Large intestine (tissue), 3 donors: ENCODE measurements around the gene MLN. TPM values are rescaled to one million over a fixed set of nuclear protein-coding genes. Genes with fewer than 3 reads are reported as not detected.

ENCODE experiments used
- DNase-seq, 2 donors: peaks; one replicate each; pipeline versions ENCODE4 v3.0.0 to v3.0.0-alpha.2; 2013
- H3K27ac ChIP-seq: one replicate; pipeline ENCODE4 v1.5.1; 2013; ENCODE audit warnings: low read length
- H3K27me3 ChIP-seq: 2 replicates; pipeline ENCODE4 v1.6.1; 2013; ENCODE audit warnings: low read length; ENCODE audit not compliant: control insufficient read depth, insufficient read depth
- H3K36me3 ChIP-seq: 2 replicates; pipeline ENCODE4 v1.6.1; 2013; ENCODE audit warnings: low read length; ENCODE audit not compliant: control insufficient read depth, insufficient read depth
- H3K4me1 ChIP-seq: one replicate; pipeline ENCODE4 v1.6.1; 2013; ENCODE audit warnings: low read length; ENCODE audit not compliant: control insufficient read depth, insufficient read depth
- H3K4me3 ChIP-seq: one replicate; pipeline ENCODE4 v1.5.1; 2013; ENCODE audit warnings: low read length
- H3K9me3 ChIP-seq: one replicate; pipeline ENCODE4 v1.6.1; 2013; ENCODE audit warnings: mild to moderate bottlenecking, low read depth, low read length, moderate library complexity; ENCODE audit not compliant: control insufficient read depth
- WGBS: methylation state at CpG from one replicate; pipeline ENCODE4 v1.1.5; 2013; ENCODE audit warnings: low lambda C conversion rate; ENCODE audit not compliant: insufficient coverage; 5-methylcytosine and 5-hydroxymethylcytosine counted together
- polyA plus RNA-seq: library from polyadenylated mRNA; unstranded; fragments of 120-200 nt; gene quantifications from one replicate; pipeline ENCODE4 v1.2.1, GENCODE V29; 2013

Gene MLN
- polyA plus RNA-seq, 1 donor, result 154 TPM

DNA sequence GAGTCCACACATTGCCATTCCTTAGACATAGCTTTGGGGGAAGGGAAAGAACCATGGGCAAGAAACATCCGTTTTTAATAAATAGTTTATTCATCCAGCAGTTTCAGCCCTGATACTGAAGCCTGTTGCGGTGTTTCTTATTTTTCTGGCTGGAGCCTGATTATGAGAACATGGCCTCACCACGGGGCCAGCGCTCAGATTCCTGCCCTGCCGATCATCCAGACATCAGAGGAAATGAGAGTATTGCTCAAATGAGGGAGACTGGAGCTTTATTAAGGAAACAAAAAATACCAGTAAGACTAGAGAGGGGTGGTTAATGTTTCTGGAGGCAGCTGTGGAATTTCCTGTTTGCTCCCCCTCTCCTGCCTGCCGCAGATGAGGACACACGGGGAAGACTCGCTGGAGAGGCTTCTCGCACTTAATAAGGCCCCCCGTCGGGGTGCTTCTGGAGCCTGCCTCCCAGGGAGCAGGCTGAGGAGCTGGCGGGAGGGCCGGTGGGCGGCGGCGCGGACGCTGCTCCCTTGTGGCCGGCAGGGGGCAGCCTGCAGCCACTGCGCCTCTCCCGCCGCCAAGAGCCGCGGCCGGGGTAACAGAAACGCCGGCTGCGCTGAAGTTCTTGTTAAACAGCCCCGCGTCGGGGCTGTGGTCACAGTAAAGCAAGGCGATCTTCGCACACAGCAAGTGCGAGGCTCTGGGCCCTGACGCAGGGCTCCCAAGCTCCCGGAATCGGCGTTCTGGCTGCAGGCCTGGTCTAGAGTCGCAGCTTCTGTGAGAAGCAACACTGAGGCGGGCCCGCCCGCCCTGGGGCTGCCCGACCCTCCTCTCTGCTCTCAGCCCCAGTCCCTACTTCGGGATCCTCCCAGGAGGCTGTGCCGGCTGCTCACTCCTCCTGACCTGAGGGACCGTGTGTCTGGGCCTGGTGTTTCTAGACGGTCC, 32.4 kb downstream of the MLN start:
- H3K36me3 ChIP-seq, result peaks cover 41% of the 10 kb centered on the region
- H3K27me3 ChIP-seq, result no peaks in the 10 kb centered on the region
- peak; percentile 50 to 69 for DNase-seq
- WGBS, result no CpG with 5 or more reads among the region's 47 CpGs
- peaks cover 21% of the 10 kb centered on the region for H3K4me1 ChIP-seq
- H3K4me3 ChIP-seq, result no peak overlapping the region
- H3K27ac ChIP-seq, result peak overlapping the region; percentile 43
- no peaks in the 10 kb centered on the region for H3K9me3 ChIP-seq

DNA sequence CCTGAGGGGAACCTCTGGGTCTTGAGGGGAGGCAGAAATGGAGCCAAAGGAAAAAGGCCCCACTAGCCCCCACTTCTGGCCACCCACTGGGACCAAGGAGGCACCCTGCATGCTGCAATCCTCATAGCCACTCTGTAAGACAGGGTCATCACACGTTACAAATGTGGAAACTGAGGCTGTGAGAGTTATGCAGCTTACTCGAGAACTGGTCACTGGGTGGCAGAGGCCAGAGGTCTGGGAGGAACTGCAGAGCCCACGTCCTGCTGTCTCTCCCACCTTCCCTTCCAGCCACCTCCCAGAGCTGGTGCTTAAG, 33.0 kb downstream of the MLN start:
- no CpG with 5 or more reads among the region's 3 CpGs for WGBS
- H3K27me3 ChIP-seq, result no peaks in the 10 kb centered on the region
- peak overlapping the region; percentile 7 for H3K27ac ChIP-seq
- no peak overlapping the region for H3K4me3 ChIP-seq
- peaks cover 35% of the 10 kb centered on the region for H3K36me3 ChIP-seq
- no peak for DNase-seq
- peaks cover 21% of the 10 kb centered on the region for H3K4me1 ChIP-seq
- no peaks in the 10 kb centered on the region for H3K9me3 ChIP-seq

DNA sequence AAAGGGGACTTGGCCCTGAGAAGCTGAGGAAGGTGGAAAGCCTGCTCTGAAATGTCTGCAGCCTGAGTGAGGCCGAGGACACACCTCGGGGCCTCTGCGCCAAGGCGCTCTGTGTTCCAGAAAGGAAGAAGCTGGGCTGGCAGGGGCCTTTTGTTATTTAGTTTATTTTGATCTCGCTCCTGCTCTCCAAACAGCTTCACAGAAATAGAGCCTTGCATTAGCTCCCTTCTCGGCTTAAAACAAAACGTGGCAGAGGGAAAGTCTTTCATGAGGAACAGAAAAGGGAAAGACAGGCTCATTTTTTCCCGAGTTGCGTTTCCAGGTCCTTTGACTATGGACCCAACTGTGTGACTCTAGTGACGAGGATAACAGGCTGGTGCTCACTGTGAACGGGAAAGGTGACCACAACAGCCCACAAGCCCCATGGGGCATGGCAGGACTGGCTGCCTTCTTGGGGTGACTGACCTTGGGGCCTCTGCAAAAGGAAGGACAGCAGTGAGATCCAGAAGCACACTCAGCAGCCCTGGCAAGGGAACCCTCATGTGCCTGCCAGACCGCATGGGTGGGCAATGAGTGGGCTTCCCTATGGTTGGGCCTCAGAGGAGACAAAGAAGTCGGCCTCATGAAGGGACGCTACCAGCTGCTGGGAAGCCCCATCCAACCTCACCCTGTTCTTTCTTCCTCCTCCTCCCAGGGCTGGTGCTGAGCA, 33.5 kb downstream of the MLN start:
- Histone ChIP-seq H3K27ac (peak overlapping the region; percentile 7), H3K27me3 (no peaks in the 10 kb centered on the region), H3K4me1 (peaks cover 21% of the 10 kb centered on the region), H3K4me3 (no peak overlapping the region), H3K9me3 (no peaks in the 10 kb centered on the region), H3K36me3 (peaks cover 30% of the 10 kb centered on the region)
- no CpG with 5 or more reads among the region's 14 CpGs for WGBS
- no peak for DNase-seq

DNA sequence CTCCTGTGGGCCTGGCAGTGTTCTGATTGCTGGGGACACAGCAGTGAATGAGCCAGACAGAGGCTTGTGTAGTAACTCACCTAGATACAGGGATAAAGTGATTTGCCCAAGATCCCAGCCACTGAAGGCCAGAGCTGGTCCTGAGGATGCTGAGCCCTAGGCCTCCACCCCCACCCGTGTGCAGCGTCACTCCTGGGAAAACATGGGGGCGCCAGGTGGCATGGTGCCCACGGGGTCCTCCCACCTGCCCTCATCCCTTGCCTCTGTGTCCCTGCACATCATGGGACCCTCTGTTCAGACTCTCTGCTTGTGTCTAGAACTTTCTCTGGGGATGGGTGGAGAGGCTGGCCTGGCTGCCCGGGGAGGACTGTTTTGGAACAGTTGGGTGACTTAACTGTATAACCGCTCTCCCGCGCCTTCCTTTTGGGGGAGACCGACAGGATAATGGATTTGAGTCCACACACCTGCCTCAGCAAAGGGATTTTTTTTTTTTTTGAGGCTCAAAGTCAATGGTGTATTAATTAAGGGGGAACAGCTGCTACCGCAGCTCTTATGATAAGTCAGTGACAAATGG, 34.5 kb downstream of the MLN start:
- Histone ChIP-seq H3K4me1 (peaks cover 21% of the 10 kb centered on the region), H3K27ac (no peak overlapping the region), H3K27me3 (no peaks in the 10 kb centered on the region), H3K9me3 (no peaks in the 10 kb centered on the region), H3K4me3 (no peak overlapping the region), H3K36me3 (peaks cover 21% of the 10 kb centered on the region)
- DNase-seq, result no peak
- no CpG with 5 or more reads among the region's 10 CpGs for WGBS

DNA sequence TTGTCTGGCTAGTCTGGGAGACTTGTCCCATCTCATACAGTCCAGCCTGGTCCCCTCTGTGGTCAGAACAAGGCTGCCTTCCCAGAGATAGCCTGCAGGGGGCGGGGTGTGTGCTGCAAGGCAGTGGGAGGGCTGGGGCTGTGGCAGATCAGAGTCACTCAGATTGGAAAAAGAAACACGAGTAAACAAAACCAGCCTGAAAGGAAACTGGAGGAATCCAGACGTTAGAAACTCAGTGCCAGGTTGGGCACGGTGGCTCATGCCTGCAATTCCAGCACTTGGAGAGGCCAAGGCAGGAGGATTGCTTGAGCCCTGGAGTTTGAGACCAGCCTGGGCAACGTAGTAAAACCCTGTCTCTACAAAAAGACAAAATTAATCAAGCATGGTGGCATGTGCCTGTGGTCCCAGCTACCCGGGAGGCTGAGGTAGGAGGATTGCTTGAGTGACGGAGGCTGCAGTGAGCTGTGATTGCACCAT, 35.1 kb downstream of the MLN start:
- WGBS, result no CpG with 5 or more reads among the region's 7 CpGs
- Histone ChIP-seq H3K27me3 (no peaks in the 10 kb centered on the region), H3K27ac (no peak overlapping the region), H3K4me1 (peaks cover 21% of the 10 kb centered on the region), H3K4me3 (no peak overlapping the region), H3K36me3 (peaks cover 18% of the 10 kb centered on the region), H3K9me3 (no peaks in the 10 kb centered on the region)
- DNase-seq, result peak; percentile 59 to 70

DNA sequence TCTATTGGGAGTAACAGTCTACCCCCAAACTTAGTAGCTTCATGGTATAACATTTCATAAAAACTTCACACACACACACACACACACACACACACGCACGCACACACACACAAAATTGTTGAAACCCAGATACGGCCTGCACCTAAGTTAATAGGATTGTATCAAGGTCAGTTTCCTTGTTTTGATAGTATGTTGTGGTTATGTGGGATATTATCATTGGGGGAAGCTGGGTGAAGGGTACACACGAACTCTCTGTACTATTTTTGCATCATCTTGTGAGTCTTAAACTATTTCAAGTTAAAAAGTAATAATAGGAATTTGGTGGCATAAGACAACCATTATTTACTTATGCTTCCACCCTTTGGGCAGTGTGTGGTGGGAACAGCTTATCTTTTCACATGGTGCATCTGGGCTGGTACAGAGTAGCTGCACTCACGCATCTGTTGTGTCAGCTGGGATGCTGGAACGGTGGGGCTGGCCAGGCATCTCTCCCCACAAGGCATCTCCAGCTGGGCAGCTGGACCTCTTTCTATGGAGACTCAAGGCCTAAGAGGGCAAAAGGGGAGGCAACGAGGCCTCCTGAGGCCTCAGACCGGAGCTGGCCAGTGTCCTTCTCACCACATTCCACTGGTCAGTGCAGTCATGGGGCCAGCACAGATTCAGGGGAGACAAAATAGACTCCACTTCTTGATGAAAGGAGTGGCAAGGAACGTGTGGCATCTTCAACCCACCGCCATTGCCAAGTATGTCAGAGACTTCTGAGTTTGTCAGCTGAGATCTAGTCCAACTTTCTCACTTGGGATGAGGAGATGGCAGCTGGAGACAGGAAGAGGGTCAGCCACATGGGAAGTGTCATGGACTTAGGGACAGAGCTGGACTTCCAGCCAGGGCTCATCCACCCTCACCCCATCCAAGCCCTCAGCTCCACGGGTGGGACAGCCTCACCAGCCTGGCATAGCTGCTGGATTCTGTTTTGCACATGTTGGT, 36.6 kb downstream of the MLN start:
- Histone ChIP-seq H3K9me3 (no peaks in the 10 kb centered on the region), H3K27me3 (no peaks in the 10 kb centered on the region), H3K4me1 (peaks cover 27% of the 10 kb centered on the region), H3K27ac (no peak overlapping the region), H3K4me3 (no peak overlapping the region), H3K36me3 (peaks cover 4% of the 10 kb centered on the region)
- WGBS, result no CpG with 5 or more reads among the region's 11 CpGs
- no peak for DNase-seq

DNA sequence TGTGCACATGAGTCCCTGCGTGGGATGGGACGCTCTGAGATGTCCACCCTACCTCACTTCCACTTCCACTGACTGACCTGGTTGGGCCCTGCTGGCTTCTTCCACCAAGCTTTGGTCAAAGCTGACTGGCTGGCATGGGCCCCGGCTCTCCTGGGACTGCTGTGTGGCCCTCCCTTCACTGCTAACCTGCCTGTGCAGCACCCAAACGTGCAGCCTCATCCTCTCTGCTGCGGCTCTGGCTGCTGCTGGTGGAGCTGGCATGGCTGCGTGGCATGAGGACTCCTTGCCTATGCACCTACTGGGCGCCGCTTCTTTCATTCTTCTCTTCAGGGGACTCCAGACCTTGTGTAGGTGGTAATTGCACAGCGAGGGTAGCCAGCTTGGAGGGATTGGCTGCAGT, 38.4 kb downstream of the MLN start:
- H3K27ac ChIP-seq, result no peak overlapping the region
- H3K4me1 ChIP-seq, result peaks cover 19% of the 10 kb centered on the region
- no CpG with 5 or more reads among the region's 9 CpGs for WGBS
- DNase-seq, result no peak
- H3K27me3 ChIP-seq, result no peaks in the 10 kb centered on the region
- no peaks in the 10 kb centered on the region for H3K9me3 ChIP-seq
- no peaks in the 10 kb centered on the region for H3K36me3 ChIP-seq
- no peak overlapping the region for H3K4me3 ChIP-seq

DNA sequence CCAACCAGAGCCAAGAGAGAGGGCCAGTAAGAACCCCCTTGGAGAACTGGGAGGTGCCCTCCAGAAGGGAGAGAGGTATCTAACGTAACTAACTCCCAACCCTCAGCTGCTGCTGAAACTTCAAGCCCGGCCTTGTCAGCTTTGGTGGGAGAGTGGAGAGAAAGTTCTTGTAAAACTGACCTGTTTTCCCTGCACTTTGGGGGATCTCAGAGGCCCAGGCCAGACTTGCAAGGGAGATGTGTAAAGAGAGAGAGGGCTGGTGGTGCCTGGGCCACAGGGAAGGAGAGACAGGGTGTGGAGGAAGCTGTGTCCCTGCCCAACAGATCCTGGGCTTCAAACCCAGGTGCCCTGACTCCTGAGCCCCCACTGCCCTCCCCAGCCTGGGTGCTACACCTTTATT, 39.8 kb downstream of the MLN start:
- H3K4me1 ChIP-seq, result peaks cover 16% of the 10 kb centered on the region
- H3K27me3 ChIP-seq, result no peaks in the 10 kb centered on the region
- H3K36me3 ChIP-seq, result no peaks in the 10 kb centered on the region
- no peak for DNase-seq
- no peaks in the 10 kb centered on the region for H3K9me3 ChIP-seq
- no CpG with 5 or more reads among the region's 2 CpGs for WGBS
- no peak overlapping the region for H3K4me3 ChIP-seq
- H3K27ac ChIP-seq, result no peak overlapping the region

DNA sequence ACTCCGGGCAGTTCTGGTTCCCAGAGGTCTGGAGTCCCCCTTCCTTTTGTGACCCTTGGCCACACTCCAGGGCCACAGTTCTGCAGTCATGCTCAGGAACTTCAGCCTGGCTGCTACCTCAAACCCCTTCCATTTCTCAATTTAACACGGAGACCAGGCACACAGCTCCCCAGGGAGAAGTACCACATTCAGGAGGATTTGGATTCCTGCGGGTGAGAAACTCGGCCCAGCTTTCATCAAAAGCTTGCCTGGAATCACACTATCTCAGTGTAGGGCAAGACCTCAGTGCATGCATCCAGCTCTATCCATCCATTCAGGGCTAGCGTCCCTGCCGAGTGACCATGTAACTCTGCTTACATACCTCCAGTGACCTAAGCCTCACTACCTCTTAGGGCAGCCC, 40.3 kb downstream of the MLN start:
- Histone ChIP-seq H3K4me1 (peaks cover 16% of the 10 kb centered on the region), H3K36me3 (no peaks in the 10 kb centered on the region), H3K9me3 (no peaks in the 10 kb centered on the region), H3K27me3 (no peaks in the 10 kb centered on the region), H3K4me3 (no peak overlapping the region), H3K27ac (no peak overlapping the region)
- no CpG with 5 or more reads among the region's 6 CpGs for WGBS
- no peak for DNase-seq
